ENCODE results near the gene NDUFA6.
"Not testable (repeated sequence)": the region's sequence is repeated elsewhere in the genome, so short reads cannot be mapped to it uniquely, and the experiment has no call there.

The NDUFA6 gene

GRCh38 chr22:42090596-42091454 is at the start of gene NDUFA6:
Gene NDUFA6 (minus strand): TSS chr22:42090772. CDS start chr22:42090744, 28 bp downstream.
- DNase-seq (ENCODE audit: low spot score) = peak; percentile 99

GRCh38 chr22:42140153-42140552 is 49.6 kb upstream of the NDUFA6 start:
- DNase-seq (ENCODE audit: low spot score) = not testable (repeated sequence)

GRCh38 chr22:42139508-42139907 is 48.9 kb upstream of the NDUFA6 start:
- not testable (repeated sequence) for DNase-seq (ENCODE audit: low spot score)

DNA sequence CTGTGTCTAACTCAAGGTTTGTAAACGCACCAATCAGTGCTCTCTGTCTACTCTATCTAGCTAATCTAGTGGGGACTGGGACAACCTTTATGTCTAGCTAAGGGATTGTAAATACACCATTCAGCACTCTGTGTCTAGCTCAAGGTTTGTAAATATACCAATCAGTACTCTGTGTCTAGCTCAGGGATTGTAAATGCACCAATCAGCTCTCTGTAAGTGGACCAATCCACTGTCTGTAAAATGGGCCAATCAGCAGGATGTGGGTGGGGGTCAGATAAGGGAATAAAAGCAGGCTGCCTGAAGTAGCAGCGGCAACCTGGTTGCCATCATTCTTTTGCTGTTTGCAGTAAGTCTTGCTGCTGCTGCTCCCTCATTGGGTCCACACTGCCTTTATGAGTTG is 48.4 kb upstream of the NDUFA6 start:
- DNase-seq (ENCODE audit: low spot score) = no peak

DNA sequence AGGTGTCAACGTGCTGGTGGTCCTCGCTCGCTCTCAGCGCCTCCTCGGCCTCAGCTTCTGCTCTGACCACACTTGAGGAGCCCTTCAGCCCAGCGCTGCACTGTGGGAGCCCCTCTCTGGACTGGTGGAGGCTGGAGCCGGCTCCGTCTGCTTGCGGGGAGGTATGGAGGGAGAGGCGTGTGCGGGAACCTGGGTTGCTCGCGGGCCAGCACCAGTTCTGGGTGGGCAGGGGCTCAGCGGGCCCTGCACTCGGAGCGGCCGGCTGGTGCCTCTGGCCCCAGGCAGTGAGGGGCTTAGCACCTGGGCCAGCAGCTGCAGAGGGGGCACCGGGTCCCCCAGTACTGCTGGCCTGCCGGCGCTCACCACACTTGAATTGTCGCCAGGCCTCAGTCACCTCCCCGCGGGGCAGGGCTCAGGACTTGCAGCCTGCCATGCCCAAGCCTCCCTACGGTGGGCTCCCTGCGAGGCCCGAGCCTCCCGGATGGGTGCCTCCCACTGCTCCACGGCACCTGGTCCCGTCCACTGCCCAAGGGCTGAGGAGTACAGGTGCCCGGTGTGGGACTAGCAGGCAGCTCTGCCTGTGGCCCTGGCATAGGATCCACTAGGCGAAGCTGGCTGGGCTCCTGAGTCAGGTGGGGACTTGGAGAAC is 47.7 kb upstream of the NDUFA6 start:
- no peak for DNase-seq (ENCODE audit: low spot score)

- not testable (repeated sequence) for DNase-seq (ENCODE audit: low spot score)
These were observed 45.1 kb upstream of the NDUFA6 start for GRCh38 chr22:42135688-42136087.

GRCh38 chr22:42134100-42135020 is 43.8 kb upstream of the NDUFA6 start:
- DNase-seq (ENCODE audit: low spot score) = no peak

GRCh38 chr22:42132457-42132856 is 41.9 kb upstream of the NDUFA6 start:
- no peak for DNase-seq (ENCODE audit: low spot score)

- no peak for DNase-seq (ENCODE audit: low spot score)
These were observed 41.0 kb upstream of the NDUFA6 start for GRCh38 chr22:42131562-42131961.

DNA sequence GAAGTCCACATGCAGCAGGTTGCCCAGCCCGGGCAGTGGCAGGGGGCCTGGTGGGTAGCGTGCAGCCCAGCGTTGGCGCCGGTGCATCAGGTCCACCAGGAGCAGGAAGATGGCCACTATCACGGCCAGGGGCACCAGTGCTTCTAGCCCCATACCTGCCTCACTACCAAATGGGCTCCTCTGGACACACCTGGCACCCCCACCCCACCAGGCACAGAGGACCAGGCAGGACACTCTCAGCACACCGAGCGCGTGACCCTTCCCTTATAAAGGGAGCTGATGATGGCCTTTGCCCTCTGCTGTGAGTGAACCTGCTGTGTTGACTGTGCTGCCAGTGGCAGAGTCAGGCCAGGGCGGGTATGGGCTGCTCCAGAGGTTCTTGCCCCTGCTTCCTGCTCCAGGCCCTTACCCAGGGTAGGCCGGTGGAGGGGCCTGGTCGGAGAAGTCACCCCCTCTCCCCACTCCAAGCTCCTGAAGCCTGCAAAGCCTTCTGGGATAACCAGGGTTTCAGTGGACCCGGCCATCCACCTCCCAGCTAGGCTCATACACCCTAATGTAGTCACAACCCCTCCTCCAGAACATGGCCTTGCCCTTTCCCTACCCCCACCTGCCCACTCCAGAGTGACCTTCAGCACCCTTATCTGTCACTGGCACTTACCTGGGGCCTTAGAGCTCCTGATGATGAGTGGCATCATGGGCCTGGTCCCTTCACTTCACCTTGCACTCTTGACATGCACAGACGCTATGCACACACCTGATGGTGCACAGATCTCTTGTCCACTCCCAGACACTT is 40.3 kb upstream of the NDUFA6 start, which contains the start of gene CYP2D6:
TSS of gene CYP2D6 (minus strand) at position 172 of the 793 bp plus-strand sequence. CDS start at position 153, 19 bp downstream.
- DNase-seq (ENCODE audit: low spot score) = not testable (repeated sequence)

DNA sequence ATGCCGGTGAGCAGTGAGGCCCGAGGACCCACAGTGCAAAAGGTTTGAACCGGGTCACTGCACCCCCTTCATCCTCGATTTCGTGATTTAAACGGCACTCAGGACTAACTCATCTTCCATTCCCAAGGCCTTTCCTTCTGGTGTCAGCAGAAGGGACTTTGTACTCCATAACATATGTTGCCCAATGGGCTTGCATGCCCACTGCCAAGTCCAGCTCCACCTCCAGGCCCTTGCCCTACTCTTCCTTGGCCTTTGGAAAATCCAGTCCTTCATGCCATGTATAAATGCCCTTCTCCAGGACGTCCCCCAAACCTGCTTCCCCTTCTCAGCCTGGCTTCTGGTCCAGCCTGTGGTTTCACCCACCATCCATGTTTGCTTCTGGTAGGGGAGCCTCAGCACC is 39.6 kb upstream of the NDUFA6 start:
- not testable (repeated sequence) for DNase-seq (ENCODE audit: low spot score)

- DNase-seq (ENCODE audit: low spot score) = not testable (repeated sequence)
These were observed 38.5 kb upstream of the NDUFA6 start for GRCh38 chr22:42128776-42129694.

- not testable (repeated sequence) for DNase-seq (ENCODE audit: low spot score)
These were observed 37.4 kb upstream of the NDUFA6 start for GRCh38 chr22:42128007-42128406.

GRCh38 chr22:42127606-42128005 is 37.0 kb upstream of the NDUFA6 start:
- no peak for DNase-seq (ENCODE audit: low spot score)

GRCh38 chr22:42123529-42123928 is 33.0 kb upstream of the NDUFA6 start:
- not testable (repeated sequence) for DNase-seq (ENCODE audit: low spot score)

DNA sequence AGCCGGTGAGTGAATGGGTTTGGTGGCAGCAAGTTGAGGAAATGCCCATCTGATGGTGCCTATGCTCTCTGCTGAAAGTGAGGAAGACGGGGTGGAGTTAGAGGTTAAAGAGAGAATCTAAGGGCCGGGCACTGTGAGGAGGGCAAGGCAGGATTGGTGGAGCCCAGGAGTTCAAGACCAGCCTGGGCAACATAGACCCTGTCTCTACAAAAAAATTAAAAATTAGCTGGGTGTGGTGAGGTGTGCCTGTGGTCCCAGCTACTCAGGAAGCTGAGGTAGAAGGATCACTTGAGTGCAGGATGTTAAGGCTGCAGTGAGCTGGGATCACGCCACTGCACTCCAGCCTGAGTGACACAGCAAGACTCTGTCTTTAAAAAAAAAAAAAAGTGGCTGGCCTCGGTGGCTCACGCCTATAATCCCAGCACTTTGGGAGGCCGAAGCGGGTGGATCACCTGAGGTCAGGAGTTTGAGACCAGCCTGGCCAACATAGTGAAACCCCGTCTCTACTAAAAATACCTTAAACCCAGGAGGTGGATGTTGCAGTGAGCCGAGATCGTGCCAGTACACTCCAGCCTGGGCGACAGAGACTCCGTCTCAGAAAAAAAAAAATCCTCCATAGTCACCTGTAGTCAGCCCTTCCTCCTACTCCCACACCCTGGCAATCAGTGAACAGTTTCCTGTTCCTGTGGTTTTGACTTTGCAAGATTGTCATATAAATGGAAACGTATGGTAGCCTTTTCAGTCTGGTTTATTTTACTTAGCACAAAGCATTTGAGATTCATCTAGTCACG is 29.9 kb upstream of the NDUFA6 start:
- not testable (repeated sequence) for DNase-seq (ENCODE audit: low spot score)

DNA sequence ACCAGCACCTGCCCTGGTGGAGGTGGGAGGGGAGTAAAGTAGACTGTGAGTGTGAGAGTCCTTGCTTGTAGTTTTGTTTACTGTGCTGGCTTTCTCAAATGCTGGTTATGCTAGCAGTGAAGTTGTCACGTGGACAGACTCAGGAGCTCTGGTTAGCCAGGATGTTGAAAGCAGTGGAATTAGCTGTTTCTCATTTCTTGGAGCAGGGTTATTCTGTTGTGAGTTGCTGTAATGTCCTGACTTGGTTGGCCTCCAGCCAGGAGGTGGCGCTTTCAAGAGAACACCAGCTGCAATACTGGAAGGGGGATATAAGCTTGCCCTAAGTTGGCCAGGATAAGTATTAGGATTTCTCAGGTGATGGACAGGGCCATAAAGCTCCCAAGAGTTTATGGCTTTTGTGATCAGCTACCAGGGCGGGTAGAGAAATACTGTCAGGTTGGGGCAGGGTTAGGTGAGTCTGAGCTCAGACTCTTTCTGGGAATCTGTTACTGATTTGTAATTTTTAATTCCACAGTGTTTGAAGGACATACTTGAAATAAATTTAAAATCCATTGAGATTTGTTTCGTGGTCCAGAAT is 26.4 kb upstream of the NDUFA6 start:
- DNase-seq (ENCODE audit: low spot score) = peak; percentile 33

GRCh38 chr22:42115420-42115830 is 24.9 kb upstream of the NDUFA6 start:
- not testable (repeated sequence) for DNase-seq (ENCODE audit: low spot score)

GRCh38 chr22:42114721-42115120 is 24.1 kb upstream of the NDUFA6 start:
- peak; percentile 52 for DNase-seq (ENCODE audit: low spot score)
